ENCODE results near the gene NTN1. TPM values are rescaled to one million over a fixed set of nuclear protein-coding genes. Genes with fewer than 3 reads are reported as not detected.
A peak's percentile ranks its signal among the peaks of the same experiment; 100 is the strongest.

NTN1 gene
- total RNA-seq, 1 donor from 2014 or later, result 29.6 TPM

DNA sequence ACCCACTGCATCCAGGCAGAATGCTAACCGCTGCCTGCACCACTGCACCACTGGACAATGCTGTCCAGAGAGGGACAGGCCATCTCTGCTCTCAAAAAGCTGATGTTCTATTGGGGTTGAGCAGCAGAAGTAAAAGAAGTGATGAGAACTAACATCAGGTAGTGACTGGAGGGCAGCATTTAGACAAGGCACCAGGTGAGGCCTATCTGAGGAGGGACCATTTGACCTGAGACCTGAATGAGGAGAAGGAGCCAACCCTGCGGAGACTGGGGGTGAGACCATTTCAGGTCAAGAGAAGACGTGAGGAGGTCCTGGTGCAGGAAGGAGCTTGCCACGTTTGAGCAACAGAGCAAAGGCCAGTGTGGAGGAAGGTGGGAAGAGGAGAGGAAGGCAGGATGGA lies 34.0 kb downstream of the NTN1 start:
- no peaks in the 10 kb centered on the region for H3K27me3 ChIP-seq
- TF ChIP-seq, protein P1, sequence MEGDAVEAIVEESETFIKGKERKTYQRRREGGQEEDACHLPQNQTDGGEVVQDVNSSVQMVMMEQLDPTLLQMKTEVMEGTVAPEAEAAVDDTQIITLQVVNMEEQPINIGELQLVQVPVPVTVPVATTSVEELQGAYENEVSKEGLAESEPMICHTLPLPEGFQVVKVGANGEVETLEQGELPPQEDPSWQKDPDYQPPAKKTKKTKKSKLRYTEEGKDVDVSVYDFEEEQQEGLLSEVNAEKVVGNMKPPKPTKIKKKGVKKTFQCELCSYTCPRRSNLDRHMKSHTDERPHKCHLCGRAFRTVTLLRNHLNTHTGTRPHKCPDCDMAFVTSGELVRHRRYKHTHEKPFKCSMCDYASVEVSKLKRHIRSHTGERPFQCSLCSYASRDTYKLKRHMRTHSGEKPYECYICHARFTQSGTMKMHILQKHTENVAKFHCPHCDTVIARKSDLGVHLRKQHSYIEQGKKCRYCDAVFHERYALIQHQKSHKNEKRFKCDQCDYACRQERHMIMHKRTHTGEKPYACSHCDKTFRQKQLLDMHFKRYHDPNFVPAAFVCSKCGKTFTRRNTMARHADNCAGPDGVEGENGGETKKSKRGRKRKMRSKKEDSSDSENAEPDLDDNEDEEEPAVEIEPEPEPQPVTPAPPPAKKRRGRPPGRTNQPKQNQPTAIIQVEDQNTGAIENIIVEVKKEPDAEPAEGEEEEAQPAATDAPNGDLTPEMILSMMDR (IDR thresholded peaks at IDR 0.05), result no peak
- intact Hi-C loops (cut with DNase I), result no loop called here
- no peak overlapping the region for H3K27ac ChIP-seq
- no peak for DNase-seq (ENCODE audit: low spot score in 2 of 2)
- peaks cover 0 to 5% of the 10 kb centered on the region in 2 donors for H3K4me1 ChIP-seq
- no peaks in the 10 kb centered on the region for H3K9me3 ChIP-seq
- H3K36me3 ChIP-seq, result no peaks in the 10 kb centered on the region
- no peak overlapping the region for H3K4me3 ChIP-seq

- H3K36me3 ChIP-seq, result no peaks in the 10 kb centered on the region
- DNase-seq (ENCODE audit: low spot score in 2 of 2), result peak in 1 of 2 donors; percentile 53
- intact Hi-C loops (cut with DNase I), result no loop called here
- no peak overlapping the region for H3K4me3 ChIP-seq
- H3K9me3 ChIP-seq, result no peaks in the 10 kb centered on the region
- TF ChIP-seq, protein P1 (IDR thresholded peaks at IDR 0.05), result no peak
- H3K27ac ChIP-seq, result no peak overlapping the region
- no peaks in the 10 kb centered on the region for H3K27me3 ChIP-seq
- no peaks in the 10 kb centered on the region for H3K4me1 ChIP-seq
These were observed 35.3 kb downstream of the NTN1 start for GRCh38 chr17:9056566-9056965.

GRCh38 chr17:9057310-9057709 lies 36.0 kb downstream of the NTN1 start:
- no peaks in the 10 kb centered on the region for H3K27me3 ChIP-seq
- no peak overlapping the region for H3K4me3 ChIP-seq
- no peaks in the 10 kb centered on the region for H3K9me3 ChIP-seq
- H3K27ac ChIP-seq, result no peak overlapping the region
- TF ChIP-seq, protein P1 (IDR thresholded peaks at IDR 0.05), result no peak
- no peaks in the 10 kb centered on the region for H3K4me1 ChIP-seq
- intact Hi-C loops (cut with DNase I), result no loop called here
- H3K36me3 ChIP-seq, result no peaks in the 10 kb centered on the region
- DNase-seq (ENCODE audit: low spot score in 2 of 2), result peak in 1 of 2 donors; percentile 1

DNA sequence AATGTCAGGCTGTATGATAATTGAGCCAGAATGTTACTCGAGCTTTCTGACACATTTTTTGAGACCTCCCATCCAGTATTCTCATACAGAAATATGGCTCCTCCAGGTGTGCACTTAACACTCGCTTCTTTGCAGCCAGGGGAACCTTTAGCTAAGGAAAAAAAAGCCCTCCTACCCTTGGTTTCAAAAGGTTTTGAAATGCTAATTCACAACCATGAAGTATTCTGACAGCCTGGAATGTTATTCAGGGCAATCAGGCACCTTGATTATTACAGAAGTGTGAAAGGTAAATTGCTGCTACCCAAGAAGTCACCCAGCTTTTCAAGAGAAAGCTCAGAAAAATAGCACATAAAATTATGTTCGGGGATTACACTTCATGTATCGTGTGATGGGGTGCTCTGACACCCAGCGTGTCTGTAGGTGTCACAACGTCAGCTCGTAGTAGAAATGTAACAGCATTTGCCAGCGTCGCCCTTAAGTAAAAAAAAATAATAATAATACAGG lies 41.1 kb downstream of the NTN1 start:
- Histone ChIP-seq H3K4me3 (no peak overlapping the region), H3K27me3 (no peaks in the 10 kb centered on the region), H3K36me3 (no peaks in the 10 kb centered on the region), H3K27ac (no peak overlapping the region), H3K9me3 (no peaks in the 10 kb centered on the region), H3K4me1 (no peaks in the 10 kb centered on the region)
- TF ChIP-seq, protein P1 (IDR thresholded peaks at IDR 0.05), result no peak
- DNase-seq (ENCODE audit: low spot score in 2 of 2), result peak in 1 of 2 donors; percentile 4
- intact Hi-C loops (cut with DNase I), result no loop called here

DNA sequence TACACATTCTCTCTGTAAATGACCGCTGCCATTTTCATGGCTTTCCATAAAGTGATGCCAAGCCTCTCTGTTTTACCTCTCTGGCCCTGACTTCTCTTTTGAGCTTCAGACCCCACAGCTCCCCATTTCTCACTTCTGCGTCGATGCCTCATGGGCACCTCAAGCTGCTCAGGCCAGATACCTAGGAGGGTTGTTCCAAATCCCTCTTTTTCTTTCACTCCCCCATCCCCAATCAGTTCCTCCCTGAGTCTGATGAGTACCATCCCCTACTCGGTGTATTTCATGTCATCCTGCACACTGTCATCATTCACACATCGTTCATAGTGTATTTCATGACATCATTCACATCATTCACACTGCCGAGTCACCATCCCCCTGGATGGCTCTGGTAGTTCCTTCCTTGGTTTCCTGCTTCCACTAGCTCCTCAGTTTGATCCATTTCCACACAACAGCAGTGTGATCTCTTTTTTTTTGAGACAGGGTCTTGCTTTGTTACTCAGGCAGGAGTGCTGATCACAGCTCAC lies 43.1 kb downstream of the NTN1 start:
- no peaks in the 10 kb centered on the region for H3K9me3 ChIP-seq
- no peak overlapping the region for H3K27ac ChIP-seq
- DNase-seq (ENCODE audit: low spot score in 2 of 2), result no peak
- TF ChIP-seq, protein P1 (IDR thresholded peaks at IDR 0.05), result no peak
- intact Hi-C loops (cut with DNase I), result no loop called here
- H3K27me3 ChIP-seq, result no peaks in the 10 kb centered on the region
- H3K4me1 ChIP-seq, result no peaks in the 10 kb centered on the region
- H3K4me3 ChIP-seq, result no peak overlapping the region
- H3K36me3 ChIP-seq, result no peaks in the 10 kb centered on the region

All from ascending aorta (tissue), 2 donors.